Fibroblast of lung (primary cell): ENCODE results near the gene ZNF611.

ENCODE experiments used
- CTCF ChIP-seq, 2 donors: IDR thresholded peaks in 1 of 2; conservative IDR thresholded peaks in 1 of 2; 1 replicate in 1 of 2; 2 replicates in 1 of 2; pipeline ENCODE4 v1.5.1; 2011 to 2012; ENCODE audit warnings: low read length in 2 of 2, control low read depth in 1 of 2, inconsistent platforms in 1 of 2, low read depth in 1 of 2, mild to moderate bottlenecking in 1 of 2
- EZH2 ChIP-seq: IDR thresholded peaks from 2 replicates; pipeline ENCODE4 v1.5.1; 2012; ENCODE audit warnings: low read length, control low read depth, mild to moderate bottlenecking; ENCODE audit errors: missing control alignments

GRCh38 chr19:52666506-52666905 lies 68.3 kb downstream of the ZNF611 start:
- TF ChIP-seq CTCF (conservative IDR thresholded peaks at IDR 0.05 in 1 of 2, IDR thresholded peaks at IDR 0.05 in 1 of 2; ENCODE audit: low read depth in 1 of 2, low read length in 2 of 2): no peak
- no peak for TF ChIP-seq EZH2
